ENCODE data around the gene PPIAL4G. TPM values are rescaled to one million over a fixed set of nuclear protein-coding genes. Genes with fewer than 3 reads are reported as not detected.
"Not testable (repeated sequence)": the region's sequence is repeated elsewhere in the genome, so short reads cannot be mapped to it uniquely, and the experiment has no call there.

Gene PPIAL4G
- under 1 TPM; 0.14 to 0.42 TPM for total RNA-seq

DNA sequence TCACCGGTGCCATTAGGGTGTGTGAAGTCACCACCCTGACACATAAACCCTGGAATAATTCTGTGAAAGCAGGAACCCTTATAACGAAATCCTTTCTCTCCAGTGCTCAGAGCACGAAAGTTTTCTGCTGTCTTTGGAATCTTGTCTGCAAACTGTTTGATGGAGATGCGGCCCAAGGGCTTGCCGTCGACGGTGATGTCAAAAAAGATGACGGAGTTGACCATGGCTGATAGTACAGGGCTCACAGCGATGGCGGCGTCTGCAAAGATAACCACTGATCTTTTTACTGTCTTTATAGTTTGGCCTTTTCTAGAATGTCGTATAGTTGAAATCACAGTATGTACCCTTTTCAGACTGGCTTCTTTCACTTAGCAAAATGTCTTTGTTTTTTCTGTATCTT is at the start of gene PPIAL4G:
Gene PPIAL4G, minus strand, starts transcription at position 274 of the 400 bp plus-strand sequence. Its CDS starts 50 bp downstream, at position 224.
- not testable (repeated sequence) for H3K27me3 Mint-ChIP-seq (ENCODE audit: low read depth); H3K27ac Mint-ChIP-seq; H3K9me3 Mint-ChIP-seq; DNase-seq; ATAC-seq (replicated peaks in 1 of 2); H3K4me1 Mint-ChIP-seq (ENCODE audit: low read depth); H3K36me3 Mint-ChIP-seq (ENCODE audit: insufficient read depth in 2 of 2)
- H3K4me3 Mint-ChIP-seq, result peak within 1 kb of the TSS in 1 of 2 donors; percentile 55

- not testable (repeated sequence) for DNase-seq; H3K27me3 Mint-ChIP-seq (ENCODE audit: low read depth); H3K4me1 Mint-ChIP-seq (ENCODE audit: low read depth); H3K4me3 Mint-ChIP-seq; H3K9me3 Mint-ChIP-seq; ATAC-seq (replicated peaks in 1 of 2); H3K36me3 Mint-ChIP-seq (ENCODE audit: insufficient read depth in 2 of 2); H3K27ac Mint-ChIP-seq
These were observed 49.1 kb upstream of the PPIAL4G start for GRCh38 chr1:148532158-148532557.

DNA sequence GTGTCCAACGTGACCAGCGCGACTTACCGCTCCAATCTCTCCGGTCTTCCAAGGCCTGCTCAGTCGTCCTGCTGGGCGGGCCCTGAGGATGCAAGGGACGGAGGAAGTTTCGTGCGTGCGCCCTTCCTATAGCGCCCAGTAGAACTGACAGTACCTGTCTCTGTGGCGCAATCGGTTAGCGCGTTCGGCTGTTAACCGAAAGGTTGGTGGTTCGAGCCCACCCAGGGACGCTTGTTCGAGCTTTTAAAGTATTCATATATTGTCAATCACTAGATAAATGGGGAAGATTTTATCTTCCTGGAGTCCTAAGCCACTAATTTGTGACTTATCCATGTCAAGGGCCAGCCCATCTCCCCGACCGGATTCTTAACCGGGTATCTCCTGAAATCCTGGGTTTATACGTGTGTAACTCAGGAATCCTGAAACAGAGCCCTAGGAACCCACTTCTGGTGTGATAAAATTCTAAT is 46.0 kb upstream of the PPIAL4G start:
- not testable (repeated sequence) for ATAC-seq (replicated peaks in 1 of 2); H3K36me3 Mint-ChIP-seq (ENCODE audit: insufficient read depth in 2 of 2); H3K9me3 Mint-ChIP-seq; H3K4me1 Mint-ChIP-seq (ENCODE audit: low read depth); H3K27me3 Mint-ChIP-seq (ENCODE audit: low read depth)
- peak overlapping the region; percentile 74 to 77 for H3K4me3 Mint-ChIP-seq
- peak overlapping the region; percentile 96 for H3K27ac Mint-ChIP-seq
- DNase-seq, result peak; percentile 68

GRCh38 chr1:148528591-148528990 is 45.5 kb upstream of the PPIAL4G start:
- H3K27me3 Mint-ChIP-seq (ENCODE audit: low read depth); H3K36me3 Mint-ChIP-seq (ENCODE audit: insufficient read depth in 2 of 2); ATAC-seq (replicated peaks in 1 of 2); H3K27ac Mint-ChIP-seq; H3K4me1 Mint-ChIP-seq (ENCODE audit: low read depth); H3K9me3 Mint-ChIP-seq: not testable (repeated sequence)
- peak; percentile 62 to 66 for DNase-seq
- H3K4me3 Mint-ChIP-seq, result peak overlapping the region in 1 of 2 donors; percentile 74

DNA sequence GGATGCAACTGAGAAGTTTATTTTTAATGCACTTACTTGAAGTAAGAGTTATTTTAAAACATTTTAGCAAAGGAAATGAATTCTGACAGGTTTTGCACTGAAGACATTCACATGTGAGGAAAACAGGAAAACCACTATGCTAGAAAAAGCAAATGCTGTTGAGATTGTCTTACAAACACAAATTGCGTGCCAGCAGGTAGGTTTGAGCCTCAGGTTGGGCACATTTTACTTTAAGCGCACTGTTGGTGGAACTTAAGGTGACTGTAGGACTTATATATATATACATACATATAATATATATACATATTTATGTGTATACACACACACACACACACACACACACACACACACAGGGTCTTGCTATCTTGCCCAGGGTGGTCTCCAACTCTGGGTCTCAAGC is 43.5 kb upstream of the PPIAL4G start:
- H3K36me3 Mint-ChIP-seq (ENCODE audit: insufficient read depth in 2 of 2); H3K27ac Mint-ChIP-seq; ATAC-seq (replicated peaks in 1 of 2); H3K4me3 Mint-ChIP-seq; H3K27me3 Mint-ChIP-seq (ENCODE audit: low read depth); H3K9me3 Mint-ChIP-seq; DNase-seq: not testable (repeated sequence)
- H3K4me1 Mint-ChIP-seq (ENCODE audit: low read depth), result peaks cover 13% of the 10 kb centered on the region

GRCh38 chr1:148523205-148524144 is 40.4 kb upstream of the PPIAL4G start:
- H3K9me3 Mint-ChIP-seq; H3K36me3 Mint-ChIP-seq (ENCODE audit: insufficient read depth in 2 of 2); H3K4me1 Mint-ChIP-seq (ENCODE audit: low read depth); H3K27me3 Mint-ChIP-seq (ENCODE audit: low read depth): not testable (repeated sequence)
- DNase-seq (peak; percentile 47 to 52), ATAC-seq (replicated peaks in 1 of 2) (peak; percentile 57 to 64)
- peak overlapping the region; percentile 97 for H3K27ac Mint-ChIP-seq
- H3K4me3 Mint-ChIP-seq, result peak overlapping the region; percentile 69 to 80

DNA sequence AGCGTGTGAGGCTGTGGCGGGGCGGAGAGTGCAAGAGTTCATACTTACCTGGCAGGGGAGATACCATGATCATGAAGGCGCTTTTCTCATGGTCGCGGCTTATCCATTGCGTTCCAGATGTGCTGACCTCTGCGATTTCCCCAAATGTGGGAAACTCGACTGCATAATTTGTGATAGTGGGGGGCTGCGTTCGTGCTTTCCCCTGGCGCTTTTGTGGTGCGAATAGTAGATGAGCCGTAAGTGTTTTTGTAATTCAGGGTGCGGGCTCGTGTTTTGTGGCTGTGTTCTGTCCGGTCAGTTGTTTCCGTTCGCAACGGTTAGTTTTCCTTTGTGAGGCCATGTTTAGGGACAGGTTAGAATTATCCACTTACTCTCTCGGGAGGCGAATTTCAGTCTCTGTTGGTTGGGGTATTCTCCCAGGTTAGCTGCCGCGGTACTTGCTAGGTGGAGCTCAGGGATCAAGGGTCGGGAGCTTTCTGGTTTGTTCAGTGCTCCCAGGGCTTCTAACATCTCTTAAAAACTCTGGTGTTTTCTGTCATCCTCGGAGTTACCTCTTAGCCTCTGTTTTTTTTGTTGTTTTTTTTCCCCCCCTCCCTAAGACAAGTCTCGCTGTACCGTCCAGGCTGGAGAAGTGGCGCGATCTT is 39.6 kb upstream of the PPIAL4G start:
- ATAC-seq (replicated peaks in 1 of 2) (peak; percentile 78 to 80), DNase-seq (peak; percentile 91 to 93)
- Mint-ChIP-seq H3K4me3 (peak overlapping the region; percentile 69 to 80), H3K4me1 (ENCODE audit: low read depth) (peaks cover 12% of the 10 kb centered on the region), H3K27ac (peak overlapping the region; percentile 97)
- not testable (repeated sequence) for H3K9me3 Mint-ChIP-seq; H3K36me3 Mint-ChIP-seq (ENCODE audit: insufficient read depth in 2 of 2); H3K27me3 Mint-ChIP-seq (ENCODE audit: low read depth)

- H3K4me3 Mint-ChIP-seq, result peak overlapping the region; percentile 69 to 80
- ATAC-seq (replicated peaks in 1 of 2), result peak; percentile 13 to 18
- H3K4me1 Mint-ChIP-seq (ENCODE audit: low read depth), result peaks cover 13% of the 10 kb centered on the region
These were observed 39.0 kb upstream of the PPIAL4G start for GRCh38 chr1:148522072-148522471.

GRCh38 chr1:148514310-148514709 is 31.2 kb upstream of the PPIAL4G start:
- H3K27ac Mint-ChIP-seq; H3K27me3 Mint-ChIP-seq (ENCODE audit: low read depth); ATAC-seq (replicated peaks in 1 of 2): not testable (repeated sequence)

More at GRCh38 chr1:148522072-148522471, 39.0 kb upstream of the PPIAL4G start:
- not testable (repeated sequence) for H3K36me3 Mint-ChIP-seq (ENCODE audit: insufficient read depth in 2 of 2); H3K9me3 Mint-ChIP-seq; H3K27me3 Mint-ChIP-seq (ENCODE audit: low read depth)
- peak overlapping the region; percentile 97 for H3K27ac Mint-ChIP-seq
- peak; percentile 78 to 87 for DNase-seq

DNA sequence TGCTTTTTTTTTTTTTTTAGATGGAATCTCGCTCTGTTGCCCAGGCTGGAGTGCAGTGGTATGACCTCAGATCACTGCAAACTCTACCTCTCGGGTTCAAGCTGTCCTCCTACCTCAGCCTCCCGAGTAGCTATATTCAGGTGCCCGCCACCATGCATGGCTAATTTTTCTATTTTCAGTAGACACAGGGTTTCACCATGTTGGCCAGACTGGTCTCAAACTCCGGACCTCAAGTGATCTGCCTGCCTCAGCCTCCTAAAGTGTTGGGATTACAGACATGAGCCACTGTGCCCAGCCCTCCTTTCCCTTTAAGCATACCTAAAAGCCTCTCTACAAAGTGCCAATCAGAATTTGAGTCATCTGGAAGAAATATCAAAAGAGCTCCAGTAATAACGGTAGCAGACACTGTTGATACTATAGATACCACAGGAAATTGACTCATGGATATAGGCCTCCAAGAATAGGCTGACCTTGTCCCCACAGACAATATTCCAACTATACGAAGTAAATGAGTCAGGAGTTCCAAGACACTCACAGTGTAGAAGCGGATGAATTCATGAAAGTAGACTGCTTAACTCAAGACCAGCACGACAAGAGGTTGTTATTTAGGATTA is 29.6 kb upstream of the PPIAL4G start:
- Mint-ChIP-seq H3K4me3 (peak overlapping the region; percentile 24 to 53), H3K4me1 (ENCODE audit: low read depth) (peaks cover 18% of the 10 kb centered on the region), H3K27ac (peak overlapping the region; percentile 57)
- not testable (repeated sequence) for DNase-seq; H3K9me3 Mint-ChIP-seq; H3K36me3 Mint-ChIP-seq (ENCODE audit: insufficient read depth in 2 of 2); H3K27me3 Mint-ChIP-seq (ENCODE audit: low read depth)
- peak; percentile 96 to 99 for ATAC-seq (replicated peaks in 1 of 2)

More at GRCh38 chr1:148514310-148514709, 31.2 kb upstream of the PPIAL4G start:
- H3K4me3 Mint-ChIP-seq, result peak overlapping the region in 1 of 2 donors; percentile 54
- not testable (repeated sequence) for H3K36me3 Mint-ChIP-seq (ENCODE audit: insufficient read depth in 2 of 2); H3K9me3 Mint-ChIP-seq; DNase-seq
- peaks cover 21% of the 10 kb centered on the region for H3K4me1 Mint-ChIP-seq (ENCODE audit: low read depth)

GRCh38 chr1:148493933-148494332 is 10.8 kb upstream of the PPIAL4G start:
- not testable (repeated sequence) for DNase-seq; ATAC-seq (replicated peaks in 1 of 2); H3K9me3 Mint-ChIP-seq; H3K36me3 Mint-ChIP-seq (ENCODE audit: insufficient read depth in 2 of 2); H3K27ac Mint-ChIP-seq; H3K4me3 Mint-ChIP-seq; H3K27me3 Mint-ChIP-seq (ENCODE audit: low read depth); H3K4me1 Mint-ChIP-seq (ENCODE audit: low read depth)

GRCh38 chr1:148481134-148481533 is 2.0 kb downstream of the PPIAL4G start:
- not testable (repeated sequence) for H3K9me3 Mint-ChIP-seq; H3K36me3 Mint-ChIP-seq (ENCODE audit: insufficient read depth in 2 of 2); H3K27me3 Mint-ChIP-seq (ENCODE audit: low read depth); ATAC-seq (replicated peaks in 1 of 2); H3K4me1 Mint-ChIP-seq (ENCODE audit: low read depth); H3K27ac Mint-ChIP-seq
- peak overlapping the region in 1 of 2 donors; percentile 62 for H3K4me3 Mint-ChIP-seq
- peak; percentile 17 to 24 for DNase-seq

DNA sequence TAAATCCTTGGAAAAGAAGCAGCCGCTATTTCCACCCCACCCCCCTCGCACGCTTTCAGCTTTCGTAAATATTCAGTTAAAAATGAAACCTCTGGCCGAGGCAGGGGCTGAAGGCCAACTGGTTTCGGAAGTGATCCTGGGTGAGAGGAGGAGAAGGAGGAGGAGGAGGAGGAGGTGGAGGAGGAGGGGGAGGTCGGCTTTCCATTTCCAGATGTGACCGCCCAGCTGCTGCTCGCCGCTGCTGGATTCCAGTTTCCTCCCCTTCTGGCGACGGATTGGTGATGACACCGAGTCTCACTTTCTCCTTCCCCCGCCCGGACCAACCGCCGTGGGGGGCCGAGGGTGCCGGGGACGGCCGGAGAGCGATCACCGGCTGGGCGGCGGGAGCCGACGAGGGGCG is 23.4 kb downstream of the PPIAL4G start:
- H3K9me3 Mint-ChIP-seq; H3K36me3 Mint-ChIP-seq (ENCODE audit: insufficient read depth in 2 of 2); H3K4me1 Mint-ChIP-seq (ENCODE audit: low read depth); H3K27me3 Mint-ChIP-seq (ENCODE audit: low read depth); ATAC-seq (replicated peaks in 1 of 2); DNase-seq; H3K27ac Mint-ChIP-seq: not testable (repeated sequence)
- H3K4me3 Mint-ChIP-seq, result peak overlapping the region in 1 of 2 donors; percentile 75
